ENCODE measurements around the gene NPSR1. TPM values are rescaled to one million over a fixed set of nuclear protein-coding genes. Genes with fewer than 3 reads are reported as not detected.
A peak's percentile ranks its signal among the peaks of the same experiment; 100 is the strongest.

Gene NPSR1
- total RNA-seq, 1 donor from 2014 or later: not detected

GRCh38 chr7:34652809-34653208 lies 5.2 kb upstream of the NPSR1 start:
- Histone ChIP-seq H3K27me3 (ENCODE audit: control insufficient read depth, insufficient read depth, low read length) (no peaks in the 10 kb centered on the region), H3K4me3 (ENCODE audit: low read depth, low read length) (no peak overlapping the region), H3K36me3 (ENCODE audit: control insufficient read depth, insufficient read depth, low read length) (no peaks in the 10 kb centered on the region)
- TF ChIP-seq CTCF (IDR thresholded peaks at IDR 0.05; ENCODE audit: insufficient read depth, low read length, severe bottlenecking): no peak
- no peak for DNase-seq (ENCODE audit: low read depth)
- FAIRE-seq: no peak

- H3K4me3 ChIP-seq (ENCODE audit: low read depth, low read length): no peak overlapping the region
- no peak for TF ChIP-seq CTCF (IDR thresholded peaks at IDR 0.05; ENCODE audit: insufficient read depth, low read length, severe bottlenecking)
- H3K27me3 ChIP-seq (ENCODE audit: control insufficient read depth, insufficient read depth, low read length): no peaks in the 10 kb centered on the region
- DNase-seq (ENCODE audit: low read depth) (no peak), FAIRE-seq (no peak)
- H3K36me3 ChIP-seq (ENCODE audit: control insufficient read depth, insufficient read depth, low read length): no peaks in the 10 kb centered on the region
Observed at GRCh38 chr7:34653787-34654186, 4.2 kb upstream of the NPSR1 start.

- H3K27me3 ChIP-seq (ENCODE audit: control insufficient read depth, insufficient read depth, low read length): no peaks in the 10 kb centered on the region
- DNase-seq (ENCODE audit: low read depth): no peak
- H3K36me3 ChIP-seq (ENCODE audit: control insufficient read depth, insufficient read depth, low read length): no peaks in the 10 kb centered on the region
- TF ChIP-seq CTCF (IDR thresholded peaks at IDR 0.05; ENCODE audit: insufficient read depth, low read length, severe bottlenecking): no peak
- H3K4me3 ChIP-seq (ENCODE audit: low read depth, low read length): no peak overlapping the region
- FAIRE-seq: no peak
Observed at GRCh38 chr7:34655384-34655783, 2.6 kb upstream of the NPSR1 start.

- H3K27me3 ChIP-seq (ENCODE audit: control insufficient read depth, insufficient read depth, low read length): no peaks in the 10 kb centered on the region
- no peak for TF ChIP-seq CTCF (IDR thresholded peaks at IDR 0.05; ENCODE audit: insufficient read depth, low read length, severe bottlenecking)
- no peak overlapping the region for H3K4me3 ChIP-seq (ENCODE audit: low read depth, low read length)
- H3K36me3 ChIP-seq (ENCODE audit: control insufficient read depth, insufficient read depth, low read length): no peaks in the 10 kb centered on the region
- DNase-seq (ENCODE audit: low read depth) (peak; percentile 23), FAIRE-seq (no peak)
Observed at GRCh38 chr7:34656041-34656440, 2.0 kb upstream of the NPSR1 start.

GRCh38 chr7:34659472-34660075 lies 1.6 kb downstream of the NPSR1 start:
- TF ChIP-seq CTCF (IDR thresholded peaks at IDR 0.05; ENCODE audit: insufficient read depth, low read length, severe bottlenecking): no peak
- H3K27me3 ChIP-seq (ENCODE audit: control insufficient read depth, insufficient read depth, low read length): no peaks in the 10 kb centered on the region
- H3K36me3 ChIP-seq (ENCODE audit: control insufficient read depth, insufficient read depth, low read length): no peaks in the 10 kb centered on the region
- DNase-seq (ENCODE audit: low read depth) (no peak), FAIRE-seq (no peak)
- no peak overlapping the region for H3K4me3 ChIP-seq (ENCODE audit: low read depth, low read length)

- Histone ChIP-seq H3K4me3 (ENCODE audit: low read depth, low read length) (no peak overlapping the region), H3K27me3 (ENCODE audit: control insufficient read depth, insufficient read depth, low read length) (no peaks in the 10 kb centered on the region), H3K36me3 (ENCODE audit: control insufficient read depth, insufficient read depth, low read length) (no peaks in the 10 kb centered on the region)
- FAIRE-seq: no peak
- DNase-seq (ENCODE audit: low read depth): no peak
- TF ChIP-seq CTCF (IDR thresholded peaks at IDR 0.05; ENCODE audit: insufficient read depth, low read length, severe bottlenecking): no peak
Observed at GRCh38 chr7:34662058-34662708, 4.2 kb downstream of the NPSR1 start.
